GM19238 (cell line): Measurements from ENCODE around the gene RABGAP1L.
"Not testable (repeated sequence)": the region's sequence is repeated elsewhere in the genome, so short reads cannot be mapped to it uniquely, and the experiment has no call there.

Experiments used
- DNase-seq: peaks from one replicate; pipeline ENCODE4 v3.0.0; 2011; ENCODE audit warnings: low spot score; ENCODE audit not compliant: insufficient read length

RABGAP1L gene

GRCh38 chr1:174159252-174160108 lies at the start of gene RABGAP1L:
Gene RABGAP1L (plus strand): TSS chr1:174159520.
- DNase-seq = peak; percentile 62

GRCh38 chr1:174110053-174110452 lies 49.3 kb upstream of the RABGAP1L start:
- no peak for DNase-seq

DNA sequence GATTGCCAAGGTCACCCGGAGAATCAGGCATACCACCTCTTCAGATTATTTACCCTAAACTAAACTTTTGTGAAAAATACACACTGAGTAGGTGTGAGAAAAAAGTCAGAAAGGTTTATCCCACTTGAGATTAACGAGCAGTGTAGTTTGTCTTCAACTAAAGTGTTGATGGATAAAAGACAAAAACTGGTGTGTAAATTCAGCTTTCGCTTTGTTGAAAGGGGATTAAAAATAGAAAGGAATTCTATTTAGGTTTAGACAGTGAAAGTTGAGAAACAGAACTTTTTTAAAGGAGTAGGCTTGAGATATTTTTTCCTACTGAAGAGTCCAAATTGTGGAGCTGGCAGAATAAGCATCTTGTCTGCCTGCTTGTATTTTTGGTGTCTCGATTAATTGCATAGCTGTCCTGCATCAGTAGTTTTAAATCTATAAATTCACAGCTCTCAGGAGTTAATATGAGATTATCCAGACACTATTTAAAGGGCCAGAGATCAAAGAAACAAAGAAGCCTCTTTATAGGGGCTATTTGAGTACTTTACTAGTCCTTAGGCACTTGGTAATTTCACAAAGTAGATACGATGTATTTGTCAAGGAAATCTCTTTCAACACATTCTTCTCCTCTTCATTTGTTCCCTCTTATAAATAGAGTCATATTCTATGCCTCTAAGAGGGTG lies 46.7 kb upstream of the RABGAP1L start:
- no peak for DNase-seq

- DNase-seq = no peak
Measured at GRCh38 chr1:174114106-174114505, 45.2 kb upstream of the RABGAP1L start.

DNA sequence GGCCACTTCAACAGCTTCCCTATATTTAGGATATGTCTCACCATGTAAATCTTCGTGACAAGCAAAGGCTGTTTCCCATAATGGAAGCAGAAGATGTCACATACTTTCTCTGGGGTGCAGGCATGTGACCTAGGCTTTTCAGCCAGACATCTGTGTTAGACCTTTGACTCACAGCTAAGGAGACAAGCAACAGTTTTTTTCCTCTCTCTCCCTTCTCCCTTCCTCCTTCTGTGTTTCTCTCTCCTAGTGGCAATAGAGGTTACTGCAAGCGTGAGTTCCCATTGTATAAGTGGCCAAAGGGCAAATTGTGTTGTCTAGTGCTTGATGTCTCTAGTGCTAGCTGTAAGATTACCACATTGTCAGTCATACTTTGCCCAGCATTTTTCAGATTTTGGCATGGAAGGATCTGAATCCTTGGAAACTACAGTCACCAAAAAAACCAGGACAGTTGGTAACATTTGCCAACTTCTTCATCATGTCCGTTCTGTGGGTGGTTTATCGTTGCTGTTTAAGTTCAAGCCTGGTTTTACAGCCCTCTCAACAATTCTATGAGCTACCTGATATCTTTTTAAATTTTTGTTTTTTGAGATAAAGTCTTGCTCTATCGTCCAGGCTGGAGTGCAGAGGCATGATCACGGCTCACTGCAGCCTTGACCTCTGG lies 44.4 kb upstream of the RABGAP1L start:
- peak; percentile 16 for DNase-seq

GRCh38 chr1:174116042-174116441 lies 43.3 kb upstream of the RABGAP1L start:
- DNase-seq = no peak

GRCh38 chr1:174118751-174119150 lies 40.6 kb upstream of the RABGAP1L start:
- no peak for DNase-seq

- not testable (repeated sequence) for DNase-seq
Measured at GRCh38 chr1:174122318-174122717, 37.0 kb upstream of the RABGAP1L start.

DNA sequence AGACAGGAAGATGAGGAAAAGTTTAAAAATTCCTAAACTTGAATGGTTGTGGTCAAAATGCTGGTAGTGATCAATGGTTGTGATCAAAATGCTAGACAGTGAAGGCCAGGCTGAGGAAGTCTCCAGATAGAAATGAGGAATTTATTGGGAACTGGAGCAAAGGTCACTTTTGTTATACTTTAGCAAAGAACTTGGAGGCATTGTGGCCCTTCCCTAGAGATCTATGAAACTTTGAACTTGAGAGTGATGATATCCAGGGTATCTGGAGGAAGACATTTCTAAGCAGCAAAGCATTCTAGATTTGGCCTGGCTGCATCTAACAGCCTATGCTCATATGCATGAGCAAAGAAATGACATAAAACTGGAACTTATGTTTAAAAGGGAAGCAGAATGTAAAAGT lies 35.5 kb upstream of the RABGAP1L start:
- DNase-seq = no peak

- DNase-seq = not testable (repeated sequence)
Measured at GRCh38 chr1:174127176-174127575, 32.1 kb upstream of the RABGAP1L start.

DNA sequence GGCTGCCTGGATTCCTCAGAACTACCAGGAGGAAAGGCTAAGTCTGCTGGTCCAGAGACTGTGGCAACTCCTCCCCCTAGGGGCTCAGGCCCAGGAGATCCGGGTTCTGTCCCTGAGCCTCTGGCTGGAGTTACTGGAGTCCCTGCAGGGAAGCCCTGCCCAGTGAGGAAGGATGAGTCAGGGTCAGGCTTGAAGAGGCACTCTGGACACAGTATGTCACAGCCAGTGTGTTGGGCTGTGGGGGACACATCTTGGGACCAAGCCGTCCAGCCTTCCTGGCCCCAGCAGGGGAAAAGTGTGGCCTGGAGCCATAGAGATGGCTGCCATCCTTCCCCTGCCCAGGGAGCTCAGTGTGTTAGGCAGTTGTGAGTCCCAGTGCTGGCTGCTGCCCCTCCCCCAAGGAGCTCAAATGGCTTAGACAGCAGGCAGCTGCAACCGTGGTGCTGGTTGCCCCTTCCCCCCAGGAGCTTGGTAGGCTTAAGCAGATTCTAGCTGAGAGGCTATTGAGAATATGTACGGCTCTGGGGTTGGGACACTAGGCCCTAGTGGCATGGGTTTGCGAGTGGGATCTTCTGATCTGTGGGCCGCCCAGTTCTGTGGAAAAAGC lies 28.2 kb upstream of the RABGAP1L start:
- no peak for DNase-seq

GRCh38 chr1:174134003-174134659 lies 25.2 kb upstream of the RABGAP1L start:
- DNase-seq = peak; percentile 9

GRCh38 chr1:174135211-174135610 lies 24.1 kb upstream of the RABGAP1L start:
- DNase-seq = no peak

DNA sequence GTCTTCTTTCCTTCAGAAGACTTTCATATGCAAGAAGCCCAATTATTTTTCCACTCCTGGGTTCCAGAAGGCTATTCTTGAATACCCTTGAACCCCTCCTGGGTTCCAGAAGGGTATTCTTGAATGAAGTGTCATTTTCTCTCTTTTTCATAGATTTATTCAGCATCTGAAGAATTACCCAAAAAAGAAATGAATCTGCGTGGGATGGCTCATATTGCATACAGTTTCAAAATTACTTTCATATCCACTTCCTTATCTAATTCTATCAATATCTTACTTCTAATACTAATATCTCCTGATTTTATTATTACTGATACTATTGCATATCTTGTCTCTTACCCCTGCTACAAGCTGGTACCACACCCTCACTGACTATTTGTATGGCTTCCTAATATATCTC lies 22.6 kb upstream of the RABGAP1L start:
- DNase-seq = no peak

DNA sequence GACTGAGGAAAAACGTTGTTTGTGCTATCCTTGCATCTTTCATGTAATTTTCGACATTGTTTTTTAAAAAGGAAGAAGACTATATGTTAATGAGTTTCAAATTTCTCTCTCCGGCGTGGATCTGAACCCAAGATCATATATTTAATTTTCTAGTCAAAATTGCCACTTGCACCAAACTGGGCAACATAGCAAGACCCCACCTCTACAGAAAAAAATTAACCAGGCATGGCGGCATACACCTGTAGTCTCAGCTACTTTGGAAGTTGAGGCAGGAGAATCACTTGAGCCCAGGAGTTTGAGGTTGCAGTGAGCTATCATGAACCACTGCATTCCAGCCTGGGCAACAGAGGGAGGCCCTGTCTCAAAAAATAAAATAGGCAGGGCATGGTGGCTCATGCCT lies 16.5 kb upstream of the RABGAP1L start:
- no peak for DNase-seq

GRCh38 chr1:174143727-174144396 lies 15.5 kb upstream of the RABGAP1L start:
- DNase-seq = not testable (repeated sequence)

- not testable (repeated sequence) for DNase-seq
Measured at GRCh38 chr1:174144397-174144783, 14.9 kb upstream of the RABGAP1L start.

DNA sequence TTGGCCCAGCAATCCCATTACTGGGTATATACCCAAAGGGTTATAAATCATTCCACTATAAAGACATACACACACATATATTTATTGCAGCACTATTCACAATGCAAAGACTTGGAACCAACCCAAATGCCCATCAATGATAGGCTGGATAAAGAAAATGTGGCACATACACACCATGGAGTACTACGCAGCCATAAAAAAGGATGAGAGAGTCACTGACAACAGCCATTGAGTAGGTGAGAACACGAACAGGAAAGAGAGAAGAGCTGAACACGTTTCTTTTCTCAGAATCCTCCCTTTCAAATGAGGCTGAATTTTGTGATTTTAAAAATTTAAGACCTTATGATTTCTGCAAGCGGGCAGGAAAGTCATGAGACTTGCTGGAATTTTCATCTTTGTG lies 10.1 kb upstream of the RABGAP1L start:
- no peak for DNase-seq

DNA sequence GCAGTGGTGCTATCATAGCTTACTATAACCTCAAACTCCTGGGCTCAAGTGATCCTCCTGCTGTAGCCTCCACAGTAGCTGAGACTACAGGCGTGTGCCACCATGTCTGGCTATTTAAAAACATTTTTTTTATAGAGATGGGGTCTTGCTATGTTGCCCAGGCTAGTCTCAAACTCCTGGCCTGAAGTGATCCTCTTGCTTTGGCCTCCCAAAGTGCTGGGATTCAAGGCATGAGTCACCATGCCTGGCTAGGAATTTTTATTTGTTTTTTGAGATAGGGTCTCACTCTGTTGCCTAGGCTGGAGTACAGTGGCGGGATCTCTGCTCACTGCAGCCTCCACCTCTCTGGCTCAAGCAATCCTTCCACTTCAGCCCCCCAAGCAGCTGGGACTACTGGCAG lies 8.8 kb upstream of the RABGAP1L start:
- DNase-seq = no peak

- no peak for DNase-seq
Measured at GRCh38 chr1:174152427-174152826, 6.9 kb upstream of the RABGAP1L start.
